ENCODE results near the gene POU2F2. TPM values are rescaled to one million over a fixed set of nuclear protein-coding genes. Genes with fewer than 3 reads are reported as not detected.

Gene POU2F2
- polyA plus RNA-seq, 1 of the 3 experiments (the other 2 are of a cell fraction): 0.49 TPM

GRCh38 chr19:42172261-42172660, 40.0 kb upstream of the POU2F2 start:
- 66% methylated on average over 7 of the region's 7 CpGs for WGBS (ENCODE audit: low lambda C conversion rate)
- DNase-seq: no peak

GRCh38 chr19:42170715-42171114, 38.5 kb upstream of the POU2F2 start:
- no peaks in the 10 kb centered on the region for H3K9me3 ChIP-seq
- peaks cover 9% of the 10 kb centered on the region; the same call in 1 of the 2 replicates for H3K27me3 ChIP-seq (ENCODE audit: insufficient read depth)
- H3K9ac ChIP-seq: no peak overlapping the region
- no peaks in the 10 kb centered on the region for H4K20me1 ChIP-seq (ENCODE audit: insufficient read depth)
- CTCF ChIA-PET: interaction anchor here (1.4 kb wide), 1 partner anchor 14 kb away, joined by 4 read pairs; no protein-coding TSS in a partner anchor
- H3K27ac ChIP-seq (ENCODE audit: low read depth in 2 of 2, low read length in 1 of 2): no peak overlapping the region
- no peaks in the 10 kb centered on the region for H3K79me2 ChIP-seq (ENCODE audit: insufficient read depth)
- no peak overlapping the region for H3K4me3 ChIP-seq (ENCODE audit: low read depth in 2 of 2, low read length in 1 of 2)
- 77% methylated on average over 16 of the region's 16 CpGs for WGBS (ENCODE audit: low lambda C conversion rate)
- no peak overlapping the region for H2AFZ ChIP-seq (ENCODE audit: low read depth)
- no peaks in the 10 kb centered on the region for H3K9me2 ChIP-seq
- no peak overlapping the region for H3K4me2 ChIP-seq
- no peaks in the 10 kb centered on the region for H3K36me3 ChIP-seq (replicated peaks in 1 of 2; ENCODE audit: control insufficient read depth in 1 of 2, insufficient read depth in 2 of 2, low read length in 1 of 2)
- no peaks in the 10 kb centered on the region for H3F3A ChIP-seq (replicated peaks; ENCODE audit: insufficient read depth)
- TF ChIP-seq IRF3 (IDR thresholded peaks at IDR 0.05; ENCODE audit: low read depth, low read length) (no peak), SMC3 (IDR thresholded peaks at IDR 0.05; ENCODE audit: low read depth, low read length) (no peak), NRF1 (IDR thresholded peaks at IDR 0.05; ENCODE audit: low read depth, low read length) (no peak), RFX5 (IDR thresholded peaks at IDR 0.05; ENCODE audit: low read length) (no peak), TEAD4 (IDR thresholded peaks at IDR 0.05; ENCODE audit: borderline replicate concordance, insufficient read depth) (no peak), RCOR1 (IDR thresholded peaks at IDR 0.05; ENCODE audit: low read length) (no peak), USF1 (IDR thresholded peaks at IDR 0.05; ENCODE audit: borderline replicate concordance, low read depth) (no peak), ZBTB33 (IDR thresholded peaks at IDR 0.05; ENCODE audit: borderline replicate concordance, low read depth) (no peak), CHD2 (IDR thresholded peaks at IDR 0.05; ENCODE audit: low read length, partially characterized antibody) (no peak)
- POLR2A ChIA-PET: no interaction called here
- DNase-seq: no peak
- H3K4me1 ChIP-seq (ENCODE audit: control insufficient read depth in 1 of 2, insufficient read depth in 2 of 2, low read depth in 1 of 2, low read length in 1 of 2): peaks cover 0 to 6% of the 10 kb centered on the region in 2 experiments; a peak in 1 of 4 replicates

More at GRCh38 chr19:42172261-42172660, 40.0 kb upstream of the POU2F2 start:
- H3K4me3 ChIP-seq (ENCODE audit: low read depth in 2 of 2, low read length in 1 of 2): no peak overlapping the region
- peaks cover 1% of the 10 kb centered on the region for H3F3A ChIP-seq (replicated peaks; ENCODE audit: insufficient read depth)
- TF ChIP-seq RFX5 (IDR thresholded peaks at IDR 0.05; ENCODE audit: low read length) (no peak), FOXM1 (IDR thresholded peaks at IDR 0.05; ENCODE audit: low read depth) (no peak), YY1 (IDR thresholded peaks at IDR 0.05; ENCODE audit: low read depth) (no peak), MEF2A (IDR thresholded peaks at IDR 0.05; ENCODE audit: borderline replicate concordance, low read depth) (no peak), SMC3 (IDR thresholded peaks at IDR 0.05; ENCODE audit: low read depth, low read length) (no peak), EP300 (IDR thresholded peaks at IDR 0.05; ENCODE audit: borderline replicate concordance in 1 of 2, low read depth in 1 of 2, low read length in 1 of 2) (no peak), FOSL2 (IDR thresholded peaks at IDR 0.05; ENCODE audit: borderline replicate concordance, low read depth) (no peak), RAD21 (IDR thresholded peaks at IDR 0.05; ENCODE audit: low read length) (no peak), NFIC (IDR thresholded peaks at IDR 0.05; ENCODE audit: borderline replicate concordance) (no peak), TAF1 (IDR thresholded peaks at IDR 0.05; ENCODE audit: borderline replicate concordance, low read depth, low read length) (no peak), NRF1 (IDR thresholded peaks at IDR 0.05; ENCODE audit: low read depth, low read length) (no peak)
- no peak overlapping the region for H2AFZ ChIP-seq (ENCODE audit: low read depth)
- no peak overlapping the region for H3K4me2 ChIP-seq
- H3K27ac ChIP-seq (ENCODE audit: low read depth in 2 of 2, low read length in 1 of 2): no peak overlapping the region
- H3K9ac ChIP-seq: no peak overlapping the region
- POLR2A ChIA-PET: no interaction called here
- CTCF ChIA-PET: interaction anchor here (1.3 kb wide), 2 partner anchors 40 to 63 kb away, joined by 3 to 4 read pairs; no protein-coding TSS in a partner anchor
- no peaks in the 10 kb centered on the region for H3K79me2 ChIP-seq (ENCODE audit: insufficient read depth)
- H3K27me3 ChIP-seq (ENCODE audit: insufficient read depth): peaks cover 10% of the 10 kb centered on the region; the same call in 1 of the 2 replicates
- peaks cover 0 to 8% of the 10 kb centered on the region in 2 experiments; a peak in 1 of 4 replicates for H3K4me1 ChIP-seq (ENCODE audit: control insufficient read depth in 1 of 2, insufficient read depth in 2 of 2, low read depth in 1 of 2, low read length in 1 of 2)
- no peaks in the 10 kb centered on the region for H3K9me3 ChIP-seq
- H3K36me3 ChIP-seq (replicated peaks in 1 of 2; ENCODE audit: control insufficient read depth in 1 of 2, insufficient read depth in 2 of 2, low read length in 1 of 2): no peaks in the 10 kb centered on the region
- H3K9me2 ChIP-seq: no peaks in the 10 kb centered on the region
- no peaks in the 10 kb centered on the region for H4K20me1 ChIP-seq (ENCODE audit: insufficient read depth)

Measured in SK-N-SH (cell line).